Ishikawa (cell line): ENCODE data around the gene TWF1.

Experiments used
- CEBPB ChIP-seq: IDR thresholded peaks from 2 replicates; pipeline ENCODE4 v1.6.1; 2012
- CREB1 ChIP-seq: IDR thresholded peaks from 2 replicates; pipeline ENCODE4 v1.6.1; 2012; ENCODE audit warnings: low read depth
- EGR1 ChIP-seq: IDR thresholded peaks from 2 replicates; pipeline ENCODE4 v1.6.1; 2012
- EP300 ChIP-seq: IDR thresholded peaks from 2 replicates; pipeline ENCODE4 v1.6.1; 2012; ENCODE audit warnings: borderline replicate concordance
- FOXM1 ChIP-seq: IDR thresholded peaks from 2 replicates; pipeline ENCODE4 v1.6.1; 2012; ENCODE audit warnings: low read depth, borderline replicate concordance
- NFIC ChIP-seq: IDR thresholded peaks from 2 replicates; pipeline ENCODE4 v1.6.1; 2012
- RAD21 ChIP-seq: IDR thresholded peaks from 2 replicates; pipeline ENCODE4 v1.6.1; 2012; ENCODE audit warnings: low read depth
- TAF1 ChIP-seq: IDR thresholded peaks from 2 replicates; pipeline ENCODE4 v1.6.1; 2012; ENCODE audit warnings: low read depth, mild to moderate bottlenecking
- TCF12 ChIP-seq: IDR thresholded peaks from 2 replicates; pipeline ENCODE4 v1.6.1; 2012; ENCODE audit warnings: low read depth
- TEAD4 ChIP-seq: IDR thresholded peaks from 2 replicates; pipeline ENCODE4 v1.6.1; 2012
- USF1 ChIP-seq: IDR thresholded peaks from 2 replicates; pipeline ENCODE4 v1.6.1; 2012
- YY1 ChIP-seq: IDR thresholded peaks from 2 replicates; pipeline ENCODE4 v1.6.1; 2012; ENCODE audit warnings: low read depth
- ZBTB7A ChIP-seq: IDR thresholded peaks from 2 replicates; pipeline ENCODE4 v1.6.1; 2012; ENCODE audit warnings: low read depth
- TF ChIP-seq, protein P1 (sequence below): IDR thresholded peaks from 2 replicates; pipeline ENCODE4 v1.6.1; 2012; ENCODE audit warnings: low read depth, mild to moderate bottlenecking
- TF ChIP-seq, protein P2 (sequence below): IDR thresholded peaks from 2 replicates; pipeline ENCODE4 v1.6.1; 2012

Gene TWF1

GRCh38 chr12:43795716-43796280 is 10.3 kb downstream of the TWF1 start:
- TF ChIP-seq, protein P1, sequence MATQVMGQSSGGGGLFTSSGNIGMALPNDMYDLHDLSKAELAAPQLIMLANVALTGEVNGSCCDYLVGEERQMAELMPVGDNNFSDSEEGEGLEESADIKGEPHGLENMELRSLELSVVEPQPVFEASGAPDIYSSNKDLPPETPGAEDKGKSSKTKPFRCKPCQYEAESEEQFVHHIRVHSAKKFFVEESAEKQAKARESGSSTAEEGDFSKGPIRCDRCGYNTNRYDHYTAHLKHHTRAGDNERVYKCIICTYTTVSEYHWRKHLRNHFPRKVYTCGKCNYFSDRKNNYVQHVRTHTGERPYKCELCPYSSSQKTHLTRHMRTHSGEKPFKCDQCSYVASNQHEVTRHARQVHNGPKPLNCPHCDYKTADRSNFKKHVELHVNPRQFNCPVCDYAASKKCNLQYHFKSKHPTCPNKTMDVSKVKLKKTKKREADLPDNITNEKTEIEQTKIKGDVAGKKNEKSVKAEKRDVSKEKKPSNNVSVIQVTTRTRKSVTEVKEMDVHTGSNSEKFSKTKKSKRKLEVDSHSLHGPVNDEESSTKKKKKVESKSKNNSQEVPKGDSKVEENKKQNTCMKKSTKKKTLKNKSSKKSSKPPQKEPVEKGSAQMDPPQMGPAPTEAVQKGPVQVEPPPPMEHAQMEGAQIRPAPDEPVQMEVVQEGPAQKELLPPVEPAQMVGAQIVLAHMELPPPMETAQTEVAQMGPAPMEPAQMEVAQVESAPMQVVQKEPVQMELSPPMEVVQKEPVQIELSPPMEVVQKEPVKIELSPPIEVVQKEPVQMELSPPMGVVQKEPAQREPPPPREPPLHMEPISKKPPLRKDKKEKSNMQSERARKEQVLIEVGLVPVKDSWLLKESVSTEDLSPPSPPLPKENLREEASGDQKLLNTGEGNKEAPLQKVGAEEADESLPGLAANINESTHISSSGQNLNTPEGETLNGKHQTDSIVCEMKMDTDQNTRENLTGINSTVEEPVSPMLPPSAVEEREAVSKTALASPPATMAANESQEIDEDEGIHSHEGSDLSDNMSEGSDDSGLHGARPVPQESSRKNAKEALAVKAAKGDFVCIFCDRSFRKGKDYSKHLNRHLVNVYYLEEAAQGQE: no peak
- TF ChIP-seq CEBPB (no peak), TEAD4 (no peak), NFIC (no peak), YY1 (no peak), TAF1 (no peak), TCF12 (no peak), FOXM1 (no peak), CREB1 (no peak), ZBTB7A (no peak), EP300 (no peak)

- no peak for TF ChIP-seq NFIC
- TF ChIP-seq, protein P2, sequence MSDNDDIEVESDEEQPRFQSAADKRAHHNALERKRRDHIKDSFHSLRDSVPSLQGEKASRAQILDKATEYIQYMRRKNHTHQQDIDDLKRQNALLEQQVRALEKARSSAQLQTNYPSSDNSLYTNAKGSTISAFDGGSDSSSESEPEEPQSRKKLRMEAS: no peak
- no peak for TF ChIP-seq USF1
- no peak for TF ChIP-seq RAD21
- no peak for TF ChIP-seq TEAD4
- TF ChIP-seq FOXM1: no peak
- TF ChIP-seq, protein P1: no peak
- TF ChIP-seq CEBPB: no peak
- TF ChIP-seq CREB1: no peak
Measured at GRCh38 chr12:43789941-43790340, 16.2 kb downstream of the TWF1 start.

DNA sequence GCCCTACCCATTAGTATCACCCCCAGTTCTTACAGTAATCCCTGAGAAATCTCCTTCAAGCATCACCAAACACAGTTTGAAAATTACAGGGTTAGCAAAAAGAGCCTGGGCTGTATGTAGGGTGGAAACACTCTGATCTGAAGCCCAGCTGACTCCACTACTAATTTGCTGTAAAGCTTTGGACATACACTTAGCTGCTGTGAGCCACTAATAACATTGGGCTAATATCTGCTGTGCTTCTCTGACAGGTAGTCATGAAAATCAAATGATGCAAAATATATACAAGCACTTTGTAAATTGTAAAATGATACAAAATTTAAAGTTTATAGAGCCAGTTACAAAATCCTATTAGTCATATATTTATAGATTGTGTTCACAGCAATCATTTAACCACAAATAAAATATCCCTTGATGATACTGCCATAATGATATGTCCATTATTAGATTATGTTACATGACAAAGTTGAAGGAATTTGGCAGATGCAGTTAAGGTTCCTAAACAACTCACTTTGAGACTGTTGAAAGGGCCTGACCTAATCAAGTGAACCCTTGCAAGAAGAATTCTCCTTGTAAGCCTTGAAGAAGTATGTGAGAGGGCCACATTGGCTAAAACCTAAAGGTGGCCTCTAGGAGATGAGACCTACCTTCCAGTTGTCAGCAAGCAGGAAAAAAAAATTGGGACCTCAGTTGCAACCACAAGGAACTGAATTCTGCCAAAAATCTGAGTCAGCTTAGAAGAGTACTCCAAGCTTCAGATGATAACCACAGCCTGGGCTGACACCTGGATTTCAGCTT is 19.0 kb downstream of the TWF1 start:
- no peak for TF ChIP-seq NFIC
- no peak for TF ChIP-seq YY1
- no peak for TF ChIP-seq TCF12
- no peak for TF ChIP-seq CEBPB
- TF ChIP-seq, protein P1: no peak
- TF ChIP-seq FOXM1: no peak
- TF ChIP-seq RAD21: no peak
- TF ChIP-seq ZBTB7A: no peak

GRCh38 chr12:43776498-43776897 is 29.6 kb downstream of the TWF1 start:
- no peak for TF ChIP-seq CEBPB
- TF ChIP-seq RAD21: peak; percentile 64

DNA sequence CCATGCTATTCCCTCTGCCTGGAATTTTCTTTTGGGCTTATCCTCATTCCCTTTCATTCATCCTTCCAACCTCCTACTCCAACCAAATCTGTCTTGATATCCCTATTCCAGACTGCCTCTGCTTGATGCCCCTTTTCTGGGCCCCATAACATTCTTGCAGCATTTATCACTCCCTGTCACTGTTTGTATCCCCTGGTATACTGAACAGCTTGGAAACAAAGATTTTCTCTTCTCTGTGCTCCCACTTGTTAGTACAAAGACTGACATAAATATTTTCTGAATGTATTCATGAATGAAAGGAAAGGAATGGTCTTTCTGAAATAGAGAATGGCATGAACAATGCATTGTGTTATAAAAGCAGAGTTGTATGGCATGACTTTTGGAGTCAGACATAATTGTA is 39.8 kb downstream of the TWF1 start:
- TF ChIP-seq TCF12 (no peak), USF1 (no peak), YY1 (no peak), RAD21 (no peak), EGR1 (no peak), CEBPB (no peak), CREB1 (no peak), EP300 (no peak), NFIC (no peak)
- TF ChIP-seq, protein P1: no peak
- TF ChIP-seq, protein P2: no peak
